ENCODE measurements around the gene MRGPRD.
"Not testable (repeated sequence)": the region's sequence is repeated elsewhere in the genome, so short reads cannot be mapped to it uniquely, and the experiment has no call there.

The MRGPRD gene

GRCh38 chr11:68993546-68993945, 12.8 kb upstream of the MRGPRD start:
- no peak for DNase-seq

GRCh38 chr11:68992743-68993255, 12.0 kb upstream of the MRGPRD start:
- no peak for DNase-seq

DNA sequence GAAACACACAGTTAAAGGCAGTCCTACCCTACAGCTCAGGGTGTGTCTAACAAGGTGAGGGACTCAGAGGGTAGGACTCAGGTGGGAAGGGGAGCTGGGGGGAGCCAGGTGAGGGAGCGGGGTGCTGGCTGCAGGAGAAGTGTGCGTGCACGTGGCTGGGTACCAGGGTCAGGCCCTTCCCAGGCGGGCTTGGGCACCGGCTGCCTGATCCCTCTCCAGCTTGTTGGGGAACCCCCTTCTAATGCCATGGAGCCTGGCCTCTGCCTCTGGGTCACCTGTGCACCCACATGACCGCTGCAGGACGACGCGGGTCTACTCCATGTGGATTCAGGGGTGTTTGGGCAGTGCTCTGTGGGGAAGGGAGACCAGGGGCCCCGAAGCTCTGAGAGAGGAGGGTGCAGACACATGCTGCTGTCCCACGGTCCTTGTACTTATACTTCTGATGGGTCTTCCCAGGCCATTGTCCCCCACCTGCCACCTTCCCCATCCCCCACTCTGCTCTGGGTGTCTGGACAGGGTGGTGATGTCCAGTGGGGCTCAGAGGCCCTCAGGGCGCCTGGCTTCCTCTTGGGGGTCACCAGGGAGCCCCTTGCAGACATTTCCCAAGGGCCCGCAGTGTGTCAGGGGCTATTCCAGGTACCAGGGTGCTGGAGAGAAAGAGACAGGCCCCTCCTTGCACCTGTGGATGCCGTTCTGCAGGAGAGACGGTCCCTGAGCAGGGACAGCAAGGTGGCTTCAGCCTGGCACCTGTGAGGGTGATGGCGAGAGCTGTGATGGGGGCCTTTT, 10.4 kb upstream of the MRGPRD start:
- no peak for DNase-seq

- DNase-seq: no peak
These were observed 9.3 kb upstream of the MRGPRD start for GRCh38 chr11:68989936-68990606.

DNA sequence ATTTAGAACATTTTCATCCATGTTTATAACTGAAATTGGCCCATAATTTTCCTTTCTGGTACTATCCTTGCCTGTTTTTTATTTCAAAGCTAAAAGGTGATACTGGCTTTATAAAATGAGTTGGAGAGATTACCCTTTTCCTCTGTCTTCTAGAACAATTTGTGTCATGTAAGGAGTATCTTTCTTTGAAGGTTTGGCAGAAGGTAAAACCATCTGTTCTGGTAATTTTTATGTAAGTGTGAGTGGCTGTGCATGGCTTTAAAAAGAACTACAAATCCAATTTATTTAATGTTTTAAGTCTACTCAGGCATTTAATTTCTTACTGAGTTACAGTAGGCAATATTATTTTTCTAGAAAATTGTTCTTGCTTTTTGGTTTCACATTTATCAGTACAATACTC, 7.7 kb upstream of the MRGPRD start:
- DNase-seq: no peak

- no peak for DNase-seq
These were observed 6.4 kb upstream of the MRGPRD start for GRCh38 chr11:68987211-68987610.

DNA sequence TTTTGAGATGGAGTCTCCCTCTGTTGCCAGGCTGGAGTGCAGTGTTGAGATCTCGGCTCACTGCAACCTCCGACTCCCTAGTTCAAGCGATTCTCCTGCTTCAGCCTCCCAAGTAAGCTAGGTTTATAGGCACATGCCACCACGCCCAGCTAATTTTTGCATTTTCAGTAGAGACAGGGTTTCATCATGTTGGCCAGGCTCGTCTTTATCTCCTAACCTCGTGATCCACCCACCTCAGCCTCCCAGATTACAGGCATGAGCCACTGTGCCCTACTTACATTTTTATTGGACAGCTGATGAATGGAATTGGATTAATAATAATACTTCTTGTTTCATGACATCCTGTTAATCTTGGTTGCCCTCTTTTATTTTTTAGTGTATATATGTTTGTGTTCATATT, 3.0 kb upstream of the MRGPRD start:
- DNase-seq: no peak

- no peak for DNase-seq
These were observed 1.3 kb upstream of the MRGPRD start for GRCh38 chr11:68982134-68982533.

GRCh38 chr11:68979931-68980775, 633 bp downstream of the MRGPRD start:
- DNase-seq: no peak

DNA sequence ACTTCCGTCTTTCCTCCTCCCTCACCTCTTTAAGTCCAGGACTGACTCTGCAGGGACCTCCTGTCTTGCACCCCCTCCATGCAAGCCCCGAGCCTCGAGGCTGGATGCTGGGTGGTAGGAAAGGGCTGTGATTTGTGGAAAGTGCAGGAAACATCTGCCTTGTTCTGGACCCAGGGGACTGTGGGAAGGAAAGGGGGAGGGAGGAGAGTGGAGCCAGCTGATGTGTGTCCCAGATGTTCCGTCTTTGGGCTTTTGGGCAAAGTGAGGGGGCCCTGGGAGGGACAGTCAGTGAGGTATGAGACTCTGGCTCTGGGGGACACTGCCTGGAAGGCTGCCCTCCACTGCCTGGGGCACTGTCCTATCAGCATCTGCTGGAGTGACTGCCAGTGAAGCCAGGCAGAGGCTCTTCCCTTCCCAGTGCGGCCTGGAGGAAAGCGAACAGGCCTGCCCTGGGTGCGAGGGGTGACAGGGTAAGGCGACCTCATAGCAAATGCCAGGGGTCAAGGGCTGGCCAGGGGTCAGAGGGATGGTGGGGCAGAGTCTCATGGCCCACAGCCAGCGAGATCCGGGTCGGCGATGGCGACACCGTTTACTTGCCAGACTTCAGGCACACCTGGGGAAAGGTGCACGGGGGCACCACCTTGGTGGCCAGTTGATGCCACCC, 1.7 kb downstream of the MRGPRD start:
- DNase-seq: no peak

- no peak for DNase-seq
These were observed 2.2 kb downstream of the MRGPRD start for GRCh38 chr11:68978626-68978930.

- DNase-seq: no peak
These were observed 2.8 kb downstream of the MRGPRD start for GRCh38 chr11:68977781-68978625.

DNA sequence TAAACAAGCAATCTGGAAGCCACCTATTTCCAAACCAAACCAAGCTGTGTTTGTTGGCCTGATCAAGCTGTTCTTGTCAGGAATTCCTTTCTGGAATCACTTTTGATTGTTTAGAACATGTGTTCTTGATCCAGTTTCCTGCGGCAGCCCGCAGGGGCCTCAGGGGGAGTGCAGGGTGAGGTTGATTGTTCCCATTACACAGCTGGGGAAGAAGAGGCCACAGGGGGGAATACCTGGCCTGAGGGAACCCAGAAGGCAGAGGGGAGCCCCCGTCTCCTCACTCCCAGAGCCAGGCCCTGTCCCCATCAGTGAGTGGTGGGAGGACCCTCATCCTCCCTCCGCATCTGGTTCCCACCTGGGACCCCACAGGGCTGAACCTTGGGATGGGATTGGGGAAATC, 4.2 kb downstream of the MRGPRD start:
- peak; percentile 6 for DNase-seq

GRCh38 chr11:68976095-68976494, 4.7 kb downstream of the MRGPRD start:
- DNase-seq: no peak

DNA sequence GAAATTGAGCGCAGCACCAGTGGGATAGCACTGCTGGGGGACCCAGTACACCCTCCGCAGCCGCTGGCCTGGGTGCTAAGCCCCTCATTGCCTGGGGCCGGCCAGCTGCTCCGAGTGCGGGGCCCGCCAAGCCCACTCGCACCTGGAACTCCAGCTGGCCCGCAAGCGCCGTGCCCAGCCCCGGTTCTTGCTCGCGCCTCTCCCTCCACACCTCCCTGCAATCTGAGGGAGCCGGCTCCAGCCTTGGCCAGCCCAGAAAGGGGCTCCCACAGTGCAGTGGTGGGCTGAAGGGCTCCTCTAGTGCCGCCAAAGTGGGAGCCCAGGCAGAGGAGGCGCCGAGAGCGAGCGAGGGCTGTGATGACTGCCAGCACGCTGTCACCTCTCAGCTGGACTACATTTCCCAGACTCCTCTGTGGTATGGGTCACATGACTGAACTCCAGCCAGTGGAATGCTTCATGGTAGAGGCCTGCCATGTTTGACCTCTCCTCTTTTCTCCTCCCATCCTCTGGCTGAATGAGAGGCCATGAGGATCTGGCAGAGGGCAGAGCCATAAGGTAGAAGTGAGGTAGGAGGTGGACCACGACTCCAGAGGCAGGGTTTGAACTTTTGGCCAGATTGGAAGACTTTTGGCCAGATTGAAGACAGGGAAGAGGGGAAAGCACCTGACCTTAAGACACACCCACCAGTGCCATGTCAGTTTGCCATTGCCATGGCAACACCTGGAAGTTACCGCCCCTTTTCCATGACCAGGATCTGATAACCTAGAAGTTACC, 6.2 kb downstream of the MRGPRD start:
- peak; percentile 22 for DNase-seq

DNA sequence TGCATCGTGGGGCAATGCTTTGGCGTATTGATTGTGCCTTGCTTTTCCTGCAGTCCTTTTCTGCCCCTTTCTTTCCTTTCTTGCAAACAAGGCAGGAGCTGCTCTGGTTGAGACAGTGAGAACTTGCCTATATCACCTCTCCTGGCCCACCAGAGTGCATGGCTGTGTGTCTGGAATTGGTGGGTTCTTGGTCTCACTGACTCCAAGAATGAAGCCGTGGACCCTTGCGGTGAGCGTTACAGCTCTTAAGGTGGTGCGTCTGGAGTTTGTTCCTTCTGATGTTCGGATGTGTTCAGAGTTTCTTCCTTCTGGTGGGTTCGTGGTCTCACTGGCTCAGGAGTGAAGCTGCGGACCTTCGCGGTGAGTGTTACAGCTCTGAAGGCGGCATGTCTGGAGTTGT, 7.1 kb downstream of the MRGPRD start:
- not testable (repeated sequence) for DNase-seq

DNA sequence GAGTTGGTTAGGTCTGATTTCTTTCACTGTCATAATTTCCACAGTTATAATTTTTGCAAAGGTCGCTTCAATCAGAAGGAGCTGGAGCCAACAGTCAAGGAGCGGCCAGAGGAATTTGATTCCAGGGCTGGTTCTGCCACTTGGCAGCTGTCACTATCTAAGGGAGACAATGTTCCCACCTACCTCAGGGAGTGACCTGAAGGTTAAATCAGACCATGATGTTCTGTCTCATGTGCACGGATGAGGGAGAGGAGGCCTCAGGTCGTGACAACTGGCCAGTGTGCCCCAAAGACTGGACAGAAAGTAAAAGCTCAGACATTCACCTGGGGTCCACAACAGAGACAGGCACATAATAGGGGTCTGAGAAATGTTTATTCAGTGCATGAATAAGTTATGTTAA, 7.6 kb downstream of the MRGPRD start:
- DNase-seq: no peak

DNA sequence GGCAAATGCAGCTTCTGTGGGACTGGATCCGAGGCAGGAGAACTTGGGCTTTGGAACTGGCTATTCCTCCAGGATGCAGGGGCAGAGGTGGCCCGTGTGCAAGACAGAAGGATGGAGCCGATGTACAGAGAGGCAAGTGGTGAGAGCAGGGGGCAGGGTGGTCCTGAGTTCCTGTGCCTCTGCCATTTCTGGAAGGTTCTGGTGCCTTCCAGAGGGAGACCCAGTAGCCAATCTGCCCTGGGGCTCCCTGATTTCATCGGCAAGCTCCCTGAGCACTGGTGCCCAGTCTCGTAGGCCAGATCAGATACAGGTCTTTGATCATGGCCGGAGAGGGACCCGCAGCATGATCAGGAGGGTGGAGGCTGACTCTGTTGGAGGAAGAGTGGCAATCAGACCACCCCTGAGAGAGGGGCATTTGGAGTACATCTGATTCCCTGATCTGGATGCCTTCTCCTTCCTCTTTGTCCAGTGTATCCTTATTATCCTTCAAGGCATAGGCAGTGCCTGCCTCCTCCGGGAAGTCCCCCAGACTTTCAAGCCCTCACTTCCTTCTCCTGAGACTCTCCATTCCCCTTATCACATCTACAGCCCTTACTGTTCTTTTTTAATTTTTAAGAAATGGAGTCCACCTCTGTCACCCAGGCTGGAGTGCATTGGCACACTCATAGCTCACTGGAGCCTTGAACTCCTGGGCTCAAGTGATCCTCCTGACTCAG, 9.7 kb downstream of the MRGPRD start:
- no peak for DNase-seq

DNA sequence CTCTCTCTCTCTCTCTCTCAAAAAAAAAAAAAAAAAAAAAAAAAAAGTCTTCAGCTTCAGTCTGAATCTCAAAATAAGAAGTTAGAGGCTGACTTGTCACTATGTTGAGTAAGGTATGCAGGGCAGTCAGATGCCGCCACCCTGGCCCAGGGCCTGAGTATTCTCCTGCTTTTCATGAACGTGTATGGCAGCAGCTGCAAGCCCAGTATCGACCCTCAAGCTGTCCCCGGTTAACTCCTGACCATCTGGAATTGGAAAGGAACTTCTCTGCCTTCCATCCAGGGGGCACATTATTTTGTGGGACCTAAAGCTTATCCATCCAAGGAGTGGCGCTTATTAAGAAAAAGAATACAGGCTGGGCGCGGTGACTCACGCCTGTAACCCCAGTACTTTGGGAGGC, 11.4 kb downstream of the MRGPRD start:
- DNase-seq: no peak
